A549 (cell line): Measurements from ENCODE around the gene NDUFA5.

Experiments
- CTCF ChIP-seq: fragments of >200 bp; sonication (Bioruptor Twin); formaldehyde crosslinking; IDR thresholded peaks from 3 replicates; pipeline ENCODE4 v1.5.1; 2016
- MAX ChIP-seq: IDR thresholded peaks from 2 replicates; pipeline ENCODE4 v1.6.1; 2012
- MYC ChIP-seq: IDR thresholded peaks from 2 replicates; pipeline ENCODE4 v1.6.1; 2012; ENCODE audit warnings: mild to moderate bottlenecking, inconsistent platforms, low read length, improper control_type of control experiment, borderline replicate concordance
- POLR2A ChIP-seq: IDR thresholded peaks from 2 replicates; pipeline ENCODE4 v1.6.1; 2012; ENCODE audit warnings: mild to moderate bottlenecking, low read length
- TFCP2L1 ChIP-seq: fragments of 250-450 bp; sonication (Bioruptor Pico); IDR thresholded peaks from 2 replicates; pipeline ENCODE4 v1.5.0; 2021; ENCODE audit warnings: mild to moderate bottlenecking
- ZFP36 ChIP-seq: fragments of 450-650 bp; IDR thresholded peaks from 2 replicates; pipeline ENCODE4 v1.6.1; 2014; ENCODE audit warnings: borderline replicate concordance; ENCODE audit not compliant: partially characterized antibody
- TF ChIP-seq, protein P1 (sequence below): fragments of 450-650 bp; IDR thresholded peaks from 2 replicates; pipeline ENCODE4 v1.6.1; 2014; ENCODE audit warnings: antibody characterized with exemption
- TF ChIP-seq, protein P2 (sequence below): fragments of 150-350 bp; IDR thresholded peaks from 2 replicates; pipeline ENCODE4 v1.6.1; 2014; ENCODE audit warnings: low read depth, mild to moderate bottlenecking, low read length

GRCh38 chr7:123604739-123605138, 47.1 kb upstream of the NDUFA5 start:
- TF ChIP-seq CTCF (no peak), POLR2A (no peak), MAX (no peak), ZFP36 (no peak), MYC (no peak), TFCP2L1 (no peak)
- TF ChIP-seq, protein P1, sequence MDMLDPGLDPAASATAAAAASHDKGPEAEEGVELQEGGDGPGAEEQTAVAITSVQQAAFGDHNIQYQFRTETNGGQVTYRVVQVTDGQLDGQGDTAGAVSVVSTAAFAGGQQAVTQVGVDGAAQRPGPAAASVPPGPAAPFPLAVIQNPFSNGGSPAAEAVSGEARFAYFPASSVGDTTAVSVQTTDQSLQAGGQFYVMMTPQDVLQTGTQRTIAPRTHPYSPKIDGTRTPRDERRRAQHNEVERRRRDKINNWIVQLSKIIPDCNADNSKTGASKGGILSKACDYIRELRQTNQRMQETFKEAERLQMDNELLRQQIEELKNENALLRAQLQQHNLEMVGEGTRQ = no peak
- TF ChIP-seq, protein P2, sequence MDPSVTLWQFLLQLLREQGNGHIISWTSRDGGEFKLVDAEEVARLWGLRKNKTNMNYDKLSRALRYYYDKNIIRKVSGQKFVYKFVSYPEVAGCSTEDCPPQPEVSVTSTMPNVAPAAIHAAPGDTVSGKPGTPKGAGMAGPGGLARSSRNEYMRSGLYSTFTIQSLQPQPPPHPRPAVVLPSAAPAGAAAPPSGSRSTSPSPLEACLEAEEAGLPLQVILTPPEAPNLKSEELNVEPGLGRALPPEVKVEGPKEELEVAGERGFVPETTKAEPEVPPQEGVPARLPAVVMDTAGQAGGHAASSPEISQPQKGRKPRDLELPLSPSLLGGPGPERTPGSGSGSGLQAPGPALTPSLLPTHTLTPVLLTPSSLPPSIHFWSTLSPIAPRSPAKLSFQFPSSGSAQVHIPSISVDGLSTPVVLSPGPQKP = no peak
